Ovary (tissue), 9 donors: ENCODE results near the gene COL15A1. TPM values are rescaled to one million over a fixed set of nuclear protein-coding genes. Genes with fewer than 3 reads are reported as not detected.

Experiments
- DNase-seq, 5 donors: peaks; one replicate each; pipeline ENCODE4 v3.0.0-alpha.2; 2019 to 2020
- H3K27ac ChIP-seq, 2 donors: fragments of 200-600 bp; one replicate each; pipeline versions ENCODE4 v1.5.1 to v1.8.0; 2019 to 2022
- H3K27me3 ChIP-seq: fragments of 200-600 bp; one replicate; pipeline ENCODE4 v1.8.0; 2022
- H3K36me3 ChIP-seq: fragments of 200-600 bp; sonication (generic); one replicate; pipeline ENCODE4 v1.5.1; 2019
- H3K4me1 ChIP-seq: one replicate; pipeline ENCODE4 v1.8.1; 2013; ENCODE audit warnings: mild to moderate bottlenecking, moderate library complexity; ENCODE audit not compliant: insufficient read depth
- H3K4me3 ChIP-seq: fragments of 200-600 bp; sonication (generic); one replicate; pipeline ENCODE4 v1.5.1; 2017
- H3K9me3 ChIP-seq, 2 donors: fragments of 200-600 bp in 1 of 2; sonication (generic) in 1 of 2; one replicate each; pipeline versions ENCODE4 v1.5.1 to v1.8.1; 2013 to 2019; ENCODE audit warnings: mild to moderate bottlenecking in 1 of 2, moderate library complexity in 1 of 2
- CTCF ChIP-seq, 3 donors: fragments of 450-650 bp in 2 of 3; fragments of 200-600 bp in 1 of 3; IDR thresholded peaks; one replicate each; pipeline versions ENCODE4 v1.5.1 to v1.8.0; 2016 to 2022; ENCODE audit warnings: antibody characterized with exemption in 3 of 3, mild to moderate bottlenecking in 1 of 3
- EP300 ChIP-seq: sonication (generic); formaldehyde crosslinking; IDR thresholded peaks from one replicate; pipeline ENCODE4 v1.6.1; 2017; ENCODE audit warnings: antibody characterized with exemption
- POLR2A ChIP-seq: fragments of 450-650 bp; IDR thresholded peaks from one replicate; pipeline ENCODE4 v1.6.1; 2017; ENCODE audit warnings: antibody characterized with exemption, mild to moderate bottlenecking, moderate library complexity
- WGBS, 3 donors: extraction: QIAGEN DNeasy Blood & Tissue Kit in 1 of 3; methylation state at CpG; one replicate each; pipeline versions ENCODE4 v1.1.5 to v1.1.7; 2013 to 2017; 5-methylcytosine and 5-hydroxymethylcytosine counted together
- intact Hi-C, 4 donors: fragments of 100-400 bp; cut with DNase I; formaldehyde crosslinking; loops; one replicate each; pipeline versions ENCODE4 v1.11.0 to v1.15.1; 2022 to 2023
- polyA plus RNA-seq, 2 donors: library from polyadenylated mRNA; stranded (reverse); fragments of 200-250 nt in 1 of 2; fragments of 350-450 nt in 1 of 2; fragmentation: Illumina TruSeq in 1 of 2; extraction: RNeasy Lipid Tissue Mini Kit (QIAGEN cat#74804) in 1 of 2; gene quantifications; one replicate each; pipeline ENCODE4 v1.2.3, GENCODE V29; 2013 to 2014
- total RNA-seq, 7 donors: library from RNA; depleted of rRNA in 2 of 7; stranded (reverse); fragments of >200 nt in 2 of 7; fragmentation: NEBNext Ultra II Directional in 3 of 7; extraction: Animal tissue kit (Norgen Biotek cat#: 25700) in 3 of 7; gene quantifications; one replicate each; pipeline versions ENCODE4 v1.1.0 to v1.2.4, GENCODE V29; 2016 to 2023
- donor health status: DM: no; HTN: no; CAD: no; lungs with moderate emphysema.
- donor health status: DM: no; HTN: no; CAD: no.
- donor health status: Bipolar disorder and iron deficiency.
- donor health status: DM: yes; HTN: yes; CAD: no.
- donor health status: DM: no; HTN: no; CAD: no.
- donor health status: DM: yes; HTN: yes; CAD: no.

Gene COL15A1
- total and polyA plus RNA-seq, 9 donors = 12.8 to 195 (median 48.6) TPM

- 89 to 92% (median 89%) methylated on average over 6 of the region's 6 CpGs for WGBS, 3 donors
- intact Hi-C loops = no loop called here
- no peak overlapping the region for H3K27ac ChIP-seq
- H3K4me3 ChIP-seq = no peak overlapping the region
- no peak for DNase-seq
- no peaks in the 10 kb centered on the region for H3K9me3 ChIP-seq
- H3K4me1 ChIP-seq = no peaks in the 10 kb centered on the region
- TF ChIP-seq POLR2A (no peak), CTCF (IDR thresholded peaks at IDR 0.05) (no peak), EP300 (no peak)
- no peaks in the 10 kb centered on the region for H3K27me3 ChIP-seq
- no peaks in the 10 kb centered on the region for H3K36me3 ChIP-seq
These were observed 87.6 kb downstream of the COL15A1 start for GRCh38 chr9:99031319-99031718.

DNA sequence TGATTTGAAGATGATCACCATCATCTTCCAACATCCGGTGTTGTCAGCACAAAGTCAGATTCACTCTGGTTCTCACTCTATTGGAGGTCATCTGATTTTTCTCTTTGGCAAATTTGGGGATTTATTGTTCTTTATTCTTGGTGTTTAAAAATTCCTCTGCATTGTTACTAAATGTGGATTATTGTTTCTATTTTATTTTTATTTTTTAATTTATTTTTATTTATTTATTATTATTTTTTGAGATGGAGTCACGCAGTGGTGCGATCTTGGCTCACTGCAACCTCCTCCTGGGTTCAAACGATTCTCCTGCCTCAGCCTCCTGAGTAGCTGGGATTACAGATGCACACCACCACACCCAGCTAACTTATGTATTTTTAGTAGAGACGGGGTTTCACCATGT is 88.3 kb downstream of the COL15A1 start:
- Histone ChIP-seq H3K27me3 (no peaks in the 10 kb centered on the region), H3K27ac (no peak overlapping the region), H3K4me3 (no peak overlapping the region), H3K36me3 (no peaks in the 10 kb centered on the region), H3K4me1 (no peaks in the 10 kb centered on the region), H3K9me3 (no peaks in the 10 kb centered on the region)
- DNase-seq = no peak
- 93 to 96% (median 96%) methylated on average over 5 of the region's 5 CpGs for WGBS, 3 donors
- TF ChIP-seq POLR2A (no peak), CTCF (IDR thresholded peaks at IDR 0.05) (no peak), EP300 (no peak)
- intact Hi-C loops = no loop called here

GRCh38 chr9:99034149-99034548 is 90.4 kb downstream of the COL15A1 start:
- intact Hi-C loops = no loop called here
- H3K27ac ChIP-seq = no peak overlapping the region
- H3K36me3 ChIP-seq = no peaks in the 10 kb centered on the region
- no peak for DNase-seq
- no peak overlapping the region for H3K4me3 ChIP-seq
- H3K9me3 ChIP-seq = no peaks in the 10 kb centered on the region
- TF ChIP-seq POLR2A = no peak
- TF ChIP-seq CTCF (IDR thresholded peaks at IDR 0.05) = no peak
- TF ChIP-seq EP300 = no peak
- H3K4me1 ChIP-seq = no peaks in the 10 kb centered on the region
- WGBS, 3 donors = 95 to 97% (median 96%) methylated on average over 3 of the region's 3 CpGs
- H3K27me3 ChIP-seq = no peaks in the 10 kb centered on the region

DNA sequence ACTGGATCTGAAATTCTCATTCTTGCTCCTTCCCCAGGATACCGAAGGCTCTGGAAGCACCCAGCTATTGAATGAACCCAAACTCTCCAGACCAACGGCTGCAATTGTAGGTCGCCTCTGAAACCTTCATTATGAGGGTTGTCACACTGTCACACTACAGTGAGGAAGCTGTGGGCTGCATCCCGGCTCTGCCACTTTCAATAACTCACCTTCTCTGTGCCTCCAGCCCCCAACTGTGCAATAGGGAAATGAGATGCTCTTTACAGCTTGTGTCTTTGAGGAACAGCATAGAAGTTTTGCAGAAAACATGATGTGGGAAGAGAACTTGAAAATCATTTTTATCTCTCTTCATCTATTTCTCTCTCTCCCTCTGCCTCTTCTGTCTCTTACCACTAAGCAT is 91.6 kb downstream of the COL15A1 start:
- H3K4me3 ChIP-seq = no peak overlapping the region
- H3K36me3 ChIP-seq = no peaks in the 10 kb centered on the region
- H3K27me3 ChIP-seq = no peaks in the 10 kb centered on the region
- no peak for DNase-seq
- no peaks in the 10 kb centered on the region for H3K4me1 ChIP-seq
- intact Hi-C loops = no loop called here
- WGBS, 3 donors = 87 to 90% (median 89%) methylated on average over 4 of the region's 4 CpGs
- no peak overlapping the region for H3K27ac ChIP-seq
- H3K9me3 ChIP-seq = no peaks in the 10 kb centered on the region
- no peak for TF ChIP-seq EP300
- TF ChIP-seq POLR2A = no peak
- no peak for TF ChIP-seq CTCF (IDR thresholded peaks at IDR 0.05)
